WTC11 (cell line): ENCODE results near the gene GNA12.

Experiments used
- ATF1 ChIP-seq: sonication (generic); formaldehyde crosslinking; IDR thresholded peaks from 2 replicates; pipeline ENCODE4 v1.8.1; 2023; ENCODE audit warnings: mild to moderate bottlenecking, moderate library complexity, missing genetic modification reagents
- CREB1 ChIP-seq: sonication (generic); formaldehyde crosslinking; IDR thresholded peaks from 2 replicates; pipeline ENCODE4 v1.8.0; 2023; ENCODE audit warnings: mild to moderate bottlenecking, missing genetic modification reagents

DNA sequence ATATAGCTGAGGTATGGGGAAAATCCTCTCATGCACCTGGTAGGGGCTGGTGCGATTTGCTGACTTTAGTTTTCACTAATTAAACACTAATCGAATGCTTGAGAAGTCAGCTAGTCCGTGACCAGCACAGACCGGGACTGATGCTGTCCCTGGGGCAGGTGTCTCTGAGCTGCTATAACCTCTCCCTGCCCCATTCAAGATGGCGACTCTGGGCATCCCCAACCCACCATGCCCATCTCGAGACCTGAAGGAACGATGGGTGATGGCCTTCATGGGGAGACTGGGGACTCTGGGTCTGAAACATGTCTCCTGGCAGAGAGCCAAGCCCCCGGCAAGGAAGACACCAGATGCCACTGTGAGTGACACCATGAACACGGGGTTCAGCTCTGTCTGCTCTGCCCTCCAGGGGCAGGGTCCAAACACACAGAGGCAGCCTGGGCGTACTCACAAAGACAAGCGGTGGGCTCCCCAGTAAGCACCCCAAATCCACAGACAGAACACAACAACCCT is 57.4 kb downstream of the GNA12 start:
- TF ChIP-seq CREB1 (no peak), ATF1 (CRISPR knock-in tag) (no peak)
